NCI-H446 (cell line): ENCODE measurements around the gene TMEM156.
A peak's percentile ranks its signal among the peaks of the same experiment; 100 is the strongest.

ENCODE experiments used
- DNase-seq, 2 experiments: peaks; one replicate each; lab custom pipeline; 2025; lab: John Stamatoyannopoulos, UW

The TMEM156 gene

GRCh38 chr4:39032218-39033085 is at the start of gene TMEM156:
Gene TMEM156 (minus strand): TSS chr4:39032409. CDS start chr4:39032313, 96 bp downstream.
- DNase-seq = no peak

DNA sequence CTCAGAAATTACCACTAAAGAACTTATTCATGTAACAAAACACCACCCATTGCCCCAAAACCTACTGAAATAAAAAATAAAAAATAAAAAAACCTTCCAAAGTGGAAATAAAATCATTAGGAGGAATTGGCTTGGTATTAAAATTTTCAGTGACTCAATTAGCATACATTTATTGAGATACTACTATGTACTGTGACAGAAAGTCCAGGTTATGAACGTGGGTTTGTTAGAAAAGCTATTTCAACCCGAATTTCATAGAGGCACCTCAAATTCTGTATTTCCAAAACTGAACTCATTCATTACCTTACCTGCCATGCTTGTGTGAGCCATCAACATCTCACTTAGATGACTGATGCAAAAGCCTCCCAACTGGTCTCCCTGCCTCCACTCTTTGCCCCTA is 46.6 kb upstream of the TMEM156 start:
- no peak for DNase-seq

- no peak for DNase-seq
These were observed 36.7 kb upstream of the TMEM156 start for GRCh38 chr4:39068907-39069306.

GRCh38 chr4:39067451-39067850 is 35.2 kb upstream of the TMEM156 start:
- DNase-seq = no peak

DNA sequence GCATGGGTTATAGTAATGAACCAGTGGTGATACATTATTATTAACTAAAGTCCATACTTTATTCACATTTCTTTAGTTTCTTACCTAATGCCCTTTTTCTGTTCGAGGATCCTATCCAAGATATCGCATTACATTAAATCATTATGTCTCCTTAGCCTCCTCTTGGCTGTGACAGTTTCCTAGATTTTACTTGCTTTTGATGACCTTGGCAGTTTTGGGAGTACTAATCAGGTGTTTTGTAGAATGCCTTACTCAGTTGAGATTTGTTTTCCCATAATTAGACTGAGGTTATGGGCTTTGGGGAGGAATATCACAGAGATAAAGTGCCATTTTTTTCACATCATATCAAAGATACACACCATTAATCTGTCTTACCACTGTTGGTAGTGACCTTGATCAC is 34.8 kb upstream of the TMEM156 start:
- no peak for DNase-seq

DNA sequence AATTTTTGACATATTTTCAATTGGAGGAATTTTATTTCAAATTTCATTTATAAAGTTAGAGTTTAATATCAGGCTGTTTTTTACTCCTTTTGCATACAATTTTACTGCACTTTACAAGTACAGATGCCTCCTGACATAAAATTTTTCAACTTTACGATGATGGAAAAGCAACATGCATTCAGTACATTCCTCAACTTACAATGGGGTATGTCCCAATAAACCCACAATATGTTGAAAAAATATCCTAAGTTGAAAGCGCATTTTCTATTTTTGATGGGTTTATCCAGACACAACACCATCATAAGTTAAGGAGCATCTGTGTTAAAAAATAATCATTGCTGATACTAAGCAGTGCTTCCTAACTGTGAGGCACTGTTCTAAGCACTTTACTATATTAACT is 34.2 kb upstream of the TMEM156 start:
- DNase-seq = no peak

GRCh38 chr4:39063430-39063829 is 31.2 kb upstream of the TMEM156 start:
- no peak for DNase-seq

DNA sequence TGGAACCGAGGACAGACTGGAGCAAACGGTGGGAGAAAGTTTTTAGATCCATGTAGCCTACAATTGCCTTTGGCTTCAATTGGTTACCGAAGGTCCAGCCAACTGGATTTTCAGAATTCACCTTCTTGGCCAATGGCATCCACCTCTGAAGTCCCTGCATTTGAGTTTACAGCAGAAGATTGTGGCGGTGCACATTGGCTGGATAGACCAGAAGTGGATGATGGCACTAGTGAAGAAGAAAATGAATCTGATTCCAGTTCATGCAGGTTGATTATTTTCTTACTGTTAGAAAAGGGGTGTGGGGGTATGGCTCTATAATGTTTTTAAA is 30.5 kb upstream of the TMEM156 start:
- no peak for DNase-seq

GRCh38 chr4:39062094-39062769 is 30.0 kb upstream of the TMEM156 start, which contains the start of gene KLHL5:
Gene KLHL5 (plus strand): TSS chr4:39062232. CDS start chr4:39062653, 421 bp downstream.
- no peak for DNase-seq

DNA sequence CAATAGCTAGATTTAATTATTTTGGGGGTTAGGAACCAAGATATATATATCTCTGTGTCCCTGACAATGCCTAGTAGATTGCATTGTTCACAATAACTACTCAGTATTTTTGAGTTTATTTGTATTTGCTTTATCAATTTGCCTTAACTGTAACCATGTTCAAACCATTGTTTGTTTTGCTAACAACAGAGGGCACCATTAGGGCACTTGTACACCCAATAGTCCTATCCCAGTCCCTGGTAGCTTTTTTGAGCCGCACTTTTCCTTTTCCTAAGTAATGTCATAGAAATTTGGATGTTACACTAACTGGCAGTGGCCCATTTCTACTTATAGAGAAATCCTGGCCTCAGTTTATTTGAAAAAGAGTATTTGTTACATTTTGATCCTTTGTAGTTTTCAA is 29.2 kb upstream of the TMEM156 start:
- no peak for DNase-seq

- DNase-seq = no peak
These were observed 23.8 kb upstream of the TMEM156 start for GRCh38 chr4:39056023-39056422.

GRCh38 chr4:39054497-39054896 is 22.3 kb upstream of the TMEM156 start:
- no peak for DNase-seq

DNA sequence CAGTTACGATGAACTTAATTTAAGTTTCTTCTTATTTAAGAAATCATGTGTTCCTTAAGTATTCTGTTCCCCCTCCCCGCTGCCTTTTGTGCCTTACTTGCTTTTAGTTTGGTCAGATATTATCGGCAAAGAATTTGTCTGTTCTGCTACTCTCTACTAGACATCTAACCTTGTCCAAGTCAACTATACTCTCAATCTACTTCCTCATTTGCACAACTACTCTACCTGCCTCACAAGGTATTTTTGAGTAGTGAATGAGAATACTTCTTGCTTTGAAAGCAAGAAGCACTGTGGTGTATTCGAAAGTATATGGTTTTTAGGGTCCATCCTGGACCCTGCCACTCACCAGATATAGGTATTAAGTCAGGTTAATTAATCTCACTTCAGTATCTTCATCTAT is 21.8 kb upstream of the TMEM156 start:
- DNase-seq = no peak

GRCh38 chr4:39051492-39051891 is 19.3 kb upstream of the TMEM156 start:
- DNase-seq = no peak

DNA sequence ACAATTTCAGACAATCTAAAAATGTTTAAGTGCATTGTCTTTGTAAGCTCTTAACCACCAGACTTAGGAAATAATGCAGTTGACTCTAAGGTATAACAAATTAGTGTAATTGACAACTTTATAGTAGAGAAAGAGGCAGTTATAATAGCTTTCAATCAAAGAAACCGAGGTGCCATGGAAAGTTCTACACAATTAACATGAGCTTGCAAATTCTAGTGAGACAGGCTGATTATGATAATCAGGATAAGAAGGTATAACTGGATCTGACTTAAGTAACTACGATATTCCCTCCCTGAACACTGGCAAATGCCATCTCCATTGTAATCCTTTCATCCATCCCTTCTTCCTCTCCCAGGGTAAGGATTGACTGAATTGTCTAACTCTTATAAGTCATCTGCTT is 18.4 kb upstream of the TMEM156 start:
- no peak for DNase-seq

DNA sequence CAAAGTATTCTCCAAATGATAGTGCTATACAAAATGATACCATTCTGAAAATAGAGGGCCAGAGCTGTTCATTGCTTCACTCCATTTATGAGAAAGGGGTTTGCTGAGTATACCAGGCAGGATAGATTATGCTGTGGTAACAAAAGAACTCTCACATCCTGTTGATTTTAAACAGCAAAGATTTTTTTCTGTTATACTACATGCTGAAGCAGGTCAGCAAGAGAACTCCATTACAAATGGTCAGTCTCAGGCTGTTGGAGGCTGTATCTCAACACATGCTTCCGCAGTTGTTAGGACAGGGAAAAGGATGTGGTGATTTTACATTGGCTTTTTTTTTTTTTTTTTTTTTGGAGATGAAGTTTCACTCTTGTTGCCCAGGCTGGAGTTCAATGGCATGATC is 16.1 kb upstream of the TMEM156 start:
- no peak for DNase-seq

GRCh38 chr4:39047681-39048080 is 15.5 kb upstream of the TMEM156 start:
- no peak for DNase-seq

- no peak for DNase-seq
These were observed 14.0 kb upstream of the TMEM156 start for GRCh38 chr4:39046249-39046648.

- no peak for DNase-seq
These were observed 13.6 kb upstream of the TMEM156 start for GRCh38 chr4:39045827-39046221.

- DNase-seq = peak in 1 of 2 experiments; percentile 38
These were observed 13.0 kb upstream of the TMEM156 start for GRCh38 chr4:39044956-39045826.

- peak in 1 of 2 experiments; percentile 68 for DNase-seq
These were observed 12.3 kb upstream of the TMEM156 start for GRCh38 chr4:39044364-39044955.

- no peak for DNase-seq
These were observed 11.7 kb upstream of the TMEM156 start for GRCh38 chr4:39043861-39044363.
